Activated CD4-positive, alpha-beta memory T cell treated with anti-CD3 and anti-CD28 coated beads for 36 hours (primary cell): ENCODE results near the gene PAXX. TPM values are rescaled to one million over a fixed set of nuclear protein-coding genes. Genes with fewer than 3 reads are reported as not detected.
A peak's percentile ranks its signal among the peaks of the same experiment; 100 is the strongest.

Experiments
- CTCF ChIA-PET: fragments of 350-600 bp; sonication (Branson Sonifier 250); formaldehyde crosslinking; loops from one replicate; lab custom pipeline; 2021; ENCODE audit warnings: antibody characterized with exemption, inconsistent platforms; lab: Charles Lee
- POLR2A ChIA-PET: fragments of 350-600 bp; sonication (Branson Sonifier 250); formaldehyde crosslinking; loops from one replicate; lab custom pipeline; 2021; ENCODE audit warnings: antibody characterized with exemption; lab: Charles Lee
- DNase-seq: peaks from one replicate; pipeline ENCODE4 v3.0.0-alpha.2; 2020
- H3K27ac Mint-ChIP-seq: one replicate; pipeline ENCODE4 v1.8.0; 2021; ENCODE audit warnings: mixed read lengths
- H3K27me3 Mint-ChIP-seq: one replicate; pipeline ENCODE4 v1.8.0; 2021; ENCODE audit warnings: mixed read lengths
- H3K36me3 Mint-ChIP-seq: one replicate; pipeline ENCODE4 v1.8.0; 2021; ENCODE audit warnings: mixed read lengths
- H3K4me1 Mint-ChIP-seq: one replicate; pipeline ENCODE4 v1.8.0; 2021; ENCODE audit warnings: low read depth, mixed read lengths
- H3K4me3 Mint-ChIP-seq: one replicate; pipeline ENCODE4 v1.8.0; 2021; ENCODE audit warnings: mild to moderate bottlenecking, mixed read lengths
- H3K9me3 Mint-ChIP-seq: one replicate; pipeline ENCODE4 v1.8.0; 2021; ENCODE audit warnings: mixed read lengths
- intact Hi-C: fragments of 100-400 bp; cut with micrococcal nuclease; formaldehyde crosslinking; loops from one replicate; pipeline ENCODE4 v1.15.1; 2023
- total RNA-seq, 2 experiments: library from RNA; stranded (reverse); gene quantifications; one replicate each; pipeline ENCODE4 v1.2.3, GENCODE V29; 2021

Gene PAXX
- total RNA-seq, result 10 to 100 TPM; 71.0 to 71.2 TPM

GRCh38 chr9:136991993-136992818, at the start of gene PAXX:
Gene PAXX (plus strand): TSS chr9:136992422. CDS start chr9:136992444, 22 bp downstream.
- peak within 1 kb of the TSS; percentile 79 for H3K27ac Mint-ChIP-seq
- peaks cover 18% of the 10 kb centered on the region for H3K4me1 Mint-ChIP-seq
- peaks cover 10% of the 10 kb centered on the region for H3K36me3 Mint-ChIP-seq
- POLR2A ChIA-PET, result interaction anchor here (0.9 to 3.1 kb wide), 6 partner anchors 14 to 264 kb away, joined by 3 to 12 read pairs (median 3); no protein-coding TSS in a partner anchor
- H3K9me3 Mint-ChIP-seq, result no peaks in the 10 kb centered on the region
- intact Hi-C loops, result loop anchor here (1.0 to 5.0 kb wide), 3 partner anchors 14 to 205 kb away; partner anchors contain the start of gene C8G
- H3K4me3 Mint-ChIP-seq, result peak within 1 kb of the TSS; percentile 82
- CTCF ChIA-PET, result interaction anchor here (1.0 to 2.5 kb wide), 10 partner anchors 9 to 150 kb away, joined by 3 to 24 read pairs (median 5); partner anchors contain the start of genes ABCA2, AJM1, C8G and FBXW5
- DNase-seq, result peak; percentile 96
- peaks cover 4% of the 10 kb centered on the region for H3K27me3 Mint-ChIP-seq

- Mint-ChIP-seq H3K4me1 (peaks cover 12% of the 10 kb centered on the region), H3K4me3 (peak overlapping the region; percentile 66), H3K27me3 (no peaks in the 10 kb centered on the region), H3K27ac (peak overlapping the region; percentile 23), H3K9me3 (no peaks in the 10 kb centered on the region), H3K36me3 (peaks cover 27% of the 10 kb centered on the region)
- intact Hi-C loops, result loop anchor here (10.0 kb wide), 1 partner anchor 92 kb away; the partner anchor contains the start of gene FUT7
- DNase-seq, result no peak
- ChIA-PET CTCF (interaction anchor here (3.4 kb wide), 1 partner anchor 100 kb away, joined by 13 read pairs; the partner anchor contains the start of gene AJM1), POLR2A (no interaction called here)
Observed at GRCh38 chr9:136942881-136943230, 49.4 kb upstream of the PAXX start.

DNA sequence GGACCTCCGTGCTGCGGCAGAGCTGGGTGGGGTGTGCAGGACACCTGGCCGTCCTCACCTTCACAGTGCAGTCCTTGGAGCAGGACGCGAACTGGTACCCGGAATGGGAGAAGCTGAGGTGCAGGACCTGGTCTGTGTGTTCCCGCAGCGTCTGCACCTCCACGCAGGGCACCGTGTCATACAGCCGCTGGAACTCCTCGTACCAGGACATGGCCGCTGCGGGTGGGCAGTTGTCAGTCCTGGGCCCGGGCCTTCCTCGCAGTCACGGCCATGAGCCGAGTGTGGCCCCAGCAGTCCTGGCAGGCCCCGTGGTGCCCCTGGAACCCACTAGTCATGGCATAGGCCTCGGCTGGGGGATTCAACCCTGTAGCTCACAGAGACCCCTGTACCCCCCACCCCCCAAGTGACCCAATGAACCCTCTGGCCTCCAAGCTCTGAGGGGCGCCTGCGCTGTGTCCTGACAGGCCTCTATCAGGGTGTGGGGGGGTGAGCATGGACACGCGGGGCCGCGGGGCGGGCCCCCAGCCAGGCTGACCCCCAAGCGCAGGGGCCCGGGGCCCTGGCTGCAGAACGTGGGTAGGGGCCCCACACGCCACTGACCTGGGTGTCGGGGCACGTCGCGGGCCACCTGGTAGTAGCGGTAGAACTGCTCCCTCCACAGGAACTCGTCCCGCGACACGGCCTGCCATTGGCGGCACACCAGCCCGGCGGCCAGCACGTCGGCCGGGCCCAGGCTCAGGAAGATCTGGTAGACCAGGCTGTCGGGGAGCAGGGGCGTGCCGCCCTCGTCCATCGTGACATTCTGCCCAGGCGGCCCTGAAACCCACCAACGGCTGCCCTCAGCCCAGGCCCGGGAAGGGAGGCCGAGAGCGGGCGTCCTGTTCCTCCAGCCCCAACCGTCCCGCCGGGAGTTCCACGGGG, 48.7 kb upstream of the PAXX start:
- Mint-ChIP-seq H3K27me3 (no peaks in the 10 kb centered on the region), H3K4me1 (peaks cover 12% of the 10 kb centered on the region), H3K4me3 (peak overlapping the region; percentile 80), H3K27ac (peak overlapping the region; percentile 86), H3K9me3 (no peaks in the 10 kb centered on the region), H3K36me3 (peaks cover 25% of the 10 kb centered on the region)
- DNase-seq, result peak; percentile 56
- intact Hi-C loops, result loop anchor here (1.0 to 10.0 kb wide), 3 partner anchors 61 to 101 kb away; partner anchors contain the start of genes AJM1 and FUT7
- ChIA-PET POLR2A (interaction anchor here (1.0 to 1.5 kb wide), 5 partner anchors 13 to 100 kb away, joined by 3 to 4 read pairs (median 3); partner anchors contain the start of gene TRAF2), CTCF (interaction anchor here (0.9 to 3.4 kb wide), 7 partner anchors 12 to 101 kb away, joined by 3 to 13 read pairs (median 7); partner anchors contain the start of genes AJM1 and PAXX)

DNA sequence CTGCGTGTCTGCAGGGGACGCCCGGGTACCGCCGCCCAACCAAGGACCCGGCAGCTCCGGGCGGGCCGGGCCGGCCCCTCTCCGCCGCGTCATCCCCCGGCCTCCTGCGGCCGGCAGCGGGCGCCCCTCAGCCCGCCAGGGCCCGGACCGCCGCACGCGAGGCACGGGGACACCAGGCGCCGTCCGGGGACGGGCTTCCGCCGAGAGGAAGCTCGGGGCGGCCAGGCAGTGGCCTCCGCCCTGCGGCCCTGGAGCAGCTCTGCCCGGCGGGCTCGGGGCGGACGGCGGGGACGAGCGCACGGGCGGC, 48.1 kb upstream of the PAXX start:
- Mint-ChIP-seq H3K9me3 (no peaks in the 10 kb centered on the region), H3K4me3 (peak overlapping the region; percentile 80), H3K27me3 (no peaks in the 10 kb centered on the region), H3K36me3 (peaks cover 22% of the 10 kb centered on the region), H3K27ac (peak overlapping the region; percentile 86), H3K4me1 (peaks cover 12% of the 10 kb centered on the region)
- intact Hi-C loops, result loop anchor here (1.0 to 10.0 kb wide), 3 partner anchors 62 to 101 kb away; partner anchors contain the start of genes AJM1 and FUT7
- no peak for DNase-seq
- POLR2A ChIA-PET, result interaction anchor here (0.6 to 1.5 kb wide), 7 partner anchors 14 to 101 kb away, joined by 3 to 4 read pairs (median 3); partner anchors contain the start of gene TRAF2
- CTCF ChIA-PET, result interaction anchor here (0.9 to 3.4 kb wide), 7 partner anchors 12 to 102 kb away, joined by 3 to 13 read pairs (median 7); partner anchors contain the start of genes AJM1 and PAXX

DNA sequence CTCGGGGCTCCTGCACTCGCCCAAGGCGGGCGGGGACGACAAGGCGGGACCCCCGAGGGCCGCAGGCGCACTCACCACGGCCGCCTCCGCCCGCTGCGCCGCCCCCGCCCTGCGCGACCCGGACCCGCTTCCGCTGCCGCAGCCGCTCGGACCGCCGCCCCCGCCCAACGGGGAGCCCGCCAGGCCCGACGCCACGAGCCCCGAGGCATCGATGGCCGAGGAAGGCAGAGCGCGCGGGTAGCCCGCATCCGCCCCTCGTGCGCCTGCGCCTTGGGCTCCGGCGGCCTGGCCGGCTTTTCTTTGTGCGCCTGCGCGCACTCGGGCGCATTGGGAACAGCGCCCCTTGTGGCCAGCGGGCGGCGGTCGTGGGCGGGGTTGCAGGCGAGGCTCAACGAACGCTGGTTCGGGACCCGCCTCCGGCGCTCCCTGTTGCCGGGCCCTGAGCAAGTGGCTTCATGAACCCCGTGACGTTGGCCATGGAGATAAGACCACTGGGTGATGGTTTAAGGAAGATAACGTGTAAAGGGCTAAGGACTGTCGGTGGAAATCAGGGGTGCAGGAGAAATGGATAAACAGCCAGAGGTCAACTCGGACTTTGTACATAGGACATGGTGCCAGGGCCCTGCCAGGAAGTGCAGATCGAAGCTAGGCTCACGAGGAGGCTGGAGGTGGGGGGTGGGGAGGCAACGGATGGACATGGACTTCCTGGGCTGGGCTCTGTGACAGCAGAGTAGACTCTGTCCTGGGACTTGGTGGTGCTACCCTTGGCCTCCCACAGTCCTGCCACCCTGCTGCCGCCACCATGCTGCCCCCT, 47.5 kb upstream of the PAXX start, which contains the start of the genes C8G and FBXW5:
C8G (plus strand) TSS at position 725 of the 814 bp plus-strand sequence; CDS start at position 803, 78 bp downstream.
FBXW5 (minus strand) TSS at position 220 of the 814 bp plus-strand sequence. CDS start 655 bp downstream, outside the sequence.
- ChIA-PET CTCF (interaction anchor here (0.7 to 3.4 kb wide), 10 partner anchors 13 to 102 kb away, joined by 3 to 13 read pairs (median 4); partner anchors contain the start of genes AJM1 and PAXX), POLR2A (interaction anchor here (0.6 to 1.5 kb wide), 7 partner anchors 15 to 102 kb away, joined by 3 to 4 read pairs (median 3); partner anchors contain the start of gene TRAF2)
- Mint-ChIP-seq H3K4me3 (peak within 1 kb of the TSS; percentile 80), H3K4me1 (peaks cover 12% of the 10 kb centered on the region), H3K9me3 (no peaks in the 10 kb centered on the region), H3K27me3 (no peaks in the 10 kb centered on the region), H3K36me3 (peaks cover 17% of the 10 kb centered on the region), H3K27ac (peak within 1 kb of the TSS; percentile 86)
- intact Hi-C loops, result loop anchor here (1.0 to 10.0 kb wide), 4 partner anchors 48 to 102 kb away; partner anchors contain the start of genes AJM1, FUT7 and PAXX
- DNase-seq, result peak; percentile 96

DNA sequence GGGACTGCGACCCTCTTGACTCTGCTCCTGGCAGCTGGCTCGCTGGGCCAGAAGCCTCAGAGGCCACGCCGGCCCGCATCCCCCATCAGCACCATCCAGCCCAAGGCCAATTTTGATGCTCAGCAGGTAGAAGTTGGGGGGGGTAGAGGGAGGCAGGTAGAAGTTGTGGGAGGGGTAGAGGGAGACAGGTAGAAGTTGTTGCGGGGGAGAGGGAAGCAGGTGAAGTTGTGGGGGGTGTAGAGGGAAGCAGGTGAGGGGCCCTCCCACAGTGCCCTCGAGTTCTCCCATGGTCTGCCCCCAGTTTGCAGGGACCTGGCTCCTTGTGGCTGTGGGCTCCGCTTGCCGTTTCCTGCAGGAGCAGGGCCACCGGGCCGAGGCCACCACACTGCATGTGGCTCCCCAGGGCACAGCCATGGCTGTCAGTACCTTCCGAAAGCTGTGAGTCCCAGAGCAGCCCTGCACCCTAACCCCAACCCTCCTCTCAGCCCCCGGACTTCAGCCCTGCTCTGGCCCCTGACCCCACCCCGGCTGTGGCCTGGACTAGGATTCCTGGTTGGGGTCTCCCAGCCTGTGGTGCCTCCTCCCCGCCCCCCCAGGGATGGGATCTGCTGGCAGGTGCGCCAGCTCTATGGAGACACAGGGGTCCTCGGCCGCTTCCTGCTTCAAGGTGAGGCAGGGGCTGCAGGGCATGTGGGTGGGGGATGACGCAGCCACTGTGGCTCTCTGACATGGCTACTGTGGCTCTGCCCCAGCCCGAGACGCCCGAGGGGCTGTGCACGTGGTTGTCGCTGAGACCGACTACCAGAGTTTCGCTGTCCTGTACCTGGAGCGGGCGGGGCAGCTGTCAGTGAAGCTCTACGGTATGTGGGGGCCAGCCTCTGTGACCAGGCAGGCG, 46.6 kb upstream of the PAXX start:
- Mint-ChIP-seq H3K9me3 (no peaks in the 10 kb centered on the region), H3K36me3 (peaks cover 17% of the 10 kb centered on the region), H3K4me3 (peak overlapping the region; percentile 38), H3K4me1 (peaks cover 12% of the 10 kb centered on the region), H3K27ac (no peak overlapping the region), H3K27me3 (no peaks in the 10 kb centered on the region)
- no peak for DNase-seq
- POLR2A ChIA-PET, result interaction anchor here (1.5 kb wide), 1 partner anchor 102 kb away, joined by 3 read pairs; no protein-coding TSS in a partner anchor
- intact Hi-C loops, result loop anchor here (2.0 to 10.0 kb wide), 3 partner anchors 47 to 103 kb away; partner anchors contain the start of genes AJM1, FUT7 and PAXX
- CTCF ChIA-PET, result interaction anchor here (0.7 to 3.4 kb wide), 7 partner anchors 14 to 103 kb away, joined by 3 to 13 read pairs (median 5); partner anchors contain the start of genes AJM1 and PAXX

DNA sequence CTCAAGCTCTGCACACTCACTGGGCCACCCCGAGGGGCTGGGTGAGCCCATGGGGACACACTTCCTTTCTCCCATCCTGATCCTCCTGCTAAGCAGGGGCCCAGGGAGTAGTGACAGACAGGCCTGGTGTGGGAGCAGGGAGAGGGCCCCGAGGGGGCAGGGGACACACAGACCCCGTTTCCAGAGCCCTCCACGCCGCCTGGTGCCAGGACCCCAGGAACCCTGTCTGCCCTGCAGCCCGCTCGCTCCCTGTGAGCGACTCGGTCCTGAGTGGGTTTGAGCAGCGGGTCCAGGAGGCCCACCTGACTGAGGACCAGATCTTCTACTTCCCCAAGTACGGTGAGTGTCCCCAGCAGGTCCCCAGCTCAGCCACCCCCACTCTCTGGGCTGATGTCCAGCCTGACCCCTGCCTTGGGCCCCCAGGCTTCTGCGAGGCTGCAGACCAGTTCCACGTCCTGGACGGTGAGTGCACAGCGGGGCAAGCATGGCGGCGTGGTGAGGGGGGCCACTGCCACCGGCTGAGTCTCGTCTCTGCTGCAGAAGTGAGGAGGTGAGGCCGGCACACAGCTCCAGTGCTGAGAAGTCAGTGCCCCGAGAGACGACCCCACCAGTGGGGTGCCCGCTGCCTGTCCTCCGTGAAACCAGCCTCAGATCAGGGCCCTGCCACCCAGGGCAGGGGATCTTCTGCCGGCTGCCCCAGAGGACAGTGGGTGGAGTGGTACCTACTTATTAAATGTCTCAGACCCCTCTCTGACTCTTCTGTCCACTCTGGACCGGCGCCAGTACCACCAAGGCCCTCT, 45.8 kb upstream of the PAXX start:
- POLR2A ChIA-PET, result no interaction called here
- intact Hi-C loops, result loop anchor here (5.0 to 10.0 kb wide), 2 partner anchors 46 to 88 kb away; partner anchors contain the start of genes FUT7 and PAXX
- Mint-ChIP-seq H3K9me3 (no peaks in the 10 kb centered on the region), H3K36me3 (peaks cover 10% of the 10 kb centered on the region), H3K4me1 (peaks cover 12% of the 10 kb centered on the region), H3K27ac (no peak overlapping the region), H3K27me3 (no peaks in the 10 kb centered on the region), H3K4me3 (no peak overlapping the region)
- CTCF ChIA-PET, result interaction anchor here (1.2 to 3.4 kb wide), 6 partner anchors 28 to 139 kb away, joined by 3 to 49 read pairs (median 8); partner anchors contain the start of genes AJM1 and RABL6
- DNase-seq, result no peak

GRCh38 chr9:136947028-136947891, 45.0 kb upstream of the PAXX start:
- H3K27ac Mint-ChIP-seq, result no peak overlapping the region
- CTCF ChIA-PET, result interaction anchor here (0.8 to 2.8 kb wide), 14 partner anchors 16 to 139 kb away, joined by 3 to 49 read pairs (median 4); partner anchors contain the start of genes ABCA2, AJM1, NPDC1 and PAXX

More at GRCh38 chr9:136947028-136947891, 45.0 kb upstream of the PAXX start:
- H3K9me3 Mint-ChIP-seq, result no peaks in the 10 kb centered on the region
- H3K4me3 Mint-ChIP-seq, result no peak overlapping the region
- peaks cover 12% of the 10 kb centered on the region for H3K4me1 Mint-ChIP-seq
- no peak for DNase-seq
- H3K36me3 Mint-ChIP-seq, result peaks cover 5% of the 10 kb centered on the region
- POLR2A ChIA-PET, result no interaction called here
- no peaks in the 10 kb centered on the region for H3K27me3 Mint-ChIP-seq
- intact Hi-C loops, result loop anchor here (5.0 to 10.0 kb wide), 2 partner anchors 45 to 88 kb away; partner anchors contain the start of genes FUT7 and PAXX
